IMR-90 (cell line): ENCODE data around the gene TBCC. TPM values are rescaled to one million over a fixed set of nuclear protein-coding genes. Genes with fewer than 3 reads are reported as not detected.

Experiments used
- ATAC-seq: fragments of 200-7000 bp; cut with Tn5 transposase; 2 replicates; pipeline ENCODE4 v1.9.1; 2020; ENCODE audit warnings: low read depth, mild to moderate bottlenecking, moderate library complexity
- BruUV-seq: library from RNA; stranded (reverse); fragments of 400-500 nt; replicated peaks from 2 replicates; lab custom pipeline; 2021; lab: Mats Ljungman, UMichigan
- CTCF ChIA-PET: fragments of 300-600 bp; formaldehyde crosslinking; extraction: SDS; loops from one replicate; lab custom pipeline; 2021; ENCODE audit warnings: antibody characterized with exemption; lab: Yijun Ruan, JAX
- POLR2A ChIA-PET: fragments of 300-600 bp; sonication (Branson Sonifier 250); formaldehyde crosslinking; loops from one replicate; lab custom pipeline; 2022; ENCODE audit warnings: antibody characterized with exemption; ENCODE audit not compliant: unreplicated experiment; lab: Charles Lee
- DNase-seq: peaks from one replicate; pipeline ENCODE4 v3.0.0; 2013
- H2AFZ ChIP-seq: replicated peaks from 2 replicates; pipeline ENCODE3; 2013; ENCODE audit warnings: low read length, mild to moderate bottlenecking; ENCODE audit not compliant: poor library complexity
- H2AK5ac ChIP-seq: 2 replicates; pipeline ENCODE4 v1.6.1; 2013; ENCODE audit warnings: low read depth, low read length, inconsistent platforms
- H2AK9ac ChIP-seq: replicated peaks from 2 replicates; pipeline ENCODE3; 2013; ENCODE audit warnings: mild to moderate bottlenecking, low read depth, low read length, moderate library complexity; ENCODE audit not compliant: poor library complexity
- H2BK120ac ChIP-seq: 2 replicates; pipeline ENCODE4 v1.6.1; 2013; ENCODE audit warnings: low read depth, low read length, inconsistent platforms
- H2BK15ac ChIP-seq: 3 replicates; pipeline ENCODE4 v1.6.1; 2013; ENCODE audit warnings: low read depth, low read length, inconsistent platforms
- H2BK20ac ChIP-seq: 2 replicates; pipeline ENCODE4 v1.6.1; 2013; ENCODE audit warnings: low read depth, mild to moderate bottlenecking, inconsistent platforms, low read length, moderate library complexity
- H2BK5ac ChIP-seq: 2 replicates; pipeline ENCODE4 v1.6.1; 2013; ENCODE audit warnings: mild to moderate bottlenecking, low read depth, low read length, inconsistent platforms; ENCODE audit not compliant: poor library complexity, severe bottlenecking
- H3K14ac ChIP-seq: replicated peaks from 2 replicates; pipeline ENCODE4 v1.6.1; 2013; ENCODE audit warnings: low read depth, low read length, inconsistent platforms
- H3K18ac ChIP-seq: 2 replicates; pipeline ENCODE4 v1.6.1; 2013; ENCODE audit warnings: low read depth, low read length, control low read depth
- H3K23ac ChIP-seq: 2 replicates; pipeline ENCODE4 v1.6.1; 2013; ENCODE audit warnings: low read depth, low read length, inconsistent platforms
- H3K27ac ChIP-seq: 2 replicates; pipeline ENCODE4 v1.5.1; 2013; ENCODE audit warnings: mild to moderate bottlenecking, control low read depth, low read length; ENCODE audit not compliant: insufficient read depth
- H3K27me3 ChIP-seq: 2 replicates; pipeline ENCODE4 v1.6.1; 2013; ENCODE audit warnings: low read length; ENCODE audit not compliant: control insufficient read depth, insufficient read depth
- H3K36me3 ChIP-seq: 2 replicates; pipeline ENCODE4 v1.6.1; 2013; ENCODE audit warnings: low read length, mixed read lengths; ENCODE audit not compliant: control insufficient read depth, insufficient read depth
- H3K4ac ChIP-seq: 2 replicates; pipeline ENCODE4 v1.6.1; 2013; ENCODE audit warnings: low read depth, low read length, inconsistent platforms
- H3K4me1 ChIP-seq: 2 replicates; pipeline ENCODE4 v1.6.1; 2013; ENCODE audit warnings: low read length, mixed read lengths; ENCODE audit not compliant: control insufficient read depth, insufficient read depth
- H3K4me2 ChIP-seq: 2 replicates; pipeline ENCODE4 v1.6.1; 2013; ENCODE audit warnings: low read depth, mild to moderate bottlenecking, control low read depth, low read length, moderate library complexity
- H3K4me3 ChIP-seq: 2 replicates; pipeline ENCODE4 v1.5.1; 2013; ENCODE audit warnings: low read depth, mild to moderate bottlenecking, control low read depth, low read length, moderate library complexity; ENCODE audit not compliant: insufficient read depth
- H3K56ac ChIP-seq: 2 replicates; pipeline ENCODE4 v1.6.1; 2013; ENCODE audit warnings: low read length, inconsistent platforms; ENCODE audit not compliant: insufficient read depth; ENCODE audit errors: extremely low read depth
- H3K79me1 ChIP-seq, 2 experiments: 2 replicates each; pipeline ENCODE4 v1.6.1; 2013; ENCODE audit warnings: low read length in 2 of 2, inconsistent platforms in 1 of 2, low read depth in 1 of 2
- H3K9ac ChIP-seq: 2 replicates; pipeline ENCODE4 v1.6.1; 2013; ENCODE audit warnings: low read depth, low read length, control low read depth
- H3K9me1 ChIP-seq: 2 replicates; pipeline ENCODE4 v1.6.1; 2013; ENCODE audit warnings: low read length, inconsistent platforms; ENCODE audit not compliant: insufficient read depth
- H3K9me3 ChIP-seq: 2 replicates; pipeline ENCODE4 v1.6.1; 2013; ENCODE audit warnings: low read length; ENCODE audit not compliant: control insufficient read depth, insufficient read depth
- H4K20me1 ChIP-seq: 2 replicates; pipeline ENCODE4 v1.6.1; 2013; ENCODE audit warnings: low read length, inconsistent platforms; ENCODE audit not compliant: insufficient read depth
- H4K5ac ChIP-seq: 2 replicates; pipeline ENCODE4 v1.6.1; 2013; ENCODE audit warnings: mild to moderate bottlenecking, low read depth, low read length, control low read depth
- H4K8ac ChIP-seq, 2 experiments: 2 replicates each; pipeline ENCODE4 v1.6.1; 2013; ENCODE audit warnings: low read depth in 2 of 2, low read length in 2 of 2, control low read depth in 1 of 2, inconsistent platforms in 1 of 2
- H4K91ac ChIP-seq: 2 replicates; pipeline ENCODE4 v1.6.1; 2013; ENCODE audit warnings: low read depth, low read length, inconsistent platforms; ENCODE audit not compliant: insufficient read depth
- CEBPB ChIP-seq: IDR thresholded peaks from 2 replicates; pipeline ENCODE4 v1.6.1; 2012; ENCODE audit warnings: low read depth, low read length, improper control_type of control experiment
- RAD21 ChIP-seq: IDR thresholded peaks from 2 replicates; pipeline ENCODE4 v1.6.1; 2012; ENCODE audit warnings: low read length, improper control_type of control experiment
- WGBS, 2 experiments: methylation state at CpG; one replicate each; pipeline versions ENCODE4 v1.1.5 to v1.1.7; 2013; ENCODE audit warnings: missing lambda C conversion rate in 2 of 2; ENCODE audit not compliant: insufficient read length in 1 of 2; ENCODE audit errors: extremely low coverage in 2 of 2; 5-methylcytosine and 5-hydroxymethylcytosine counted together
- dilution Hi-C: fragments of 300-500 bp; cut with HindIII; formaldehyde crosslinking; loops from one replicate; pipeline ENCODE4 v1.14.3; 2018; ENCODE audit warnings: low sequenced_read_pairs; ENCODE audit not compliant: unreplicated experiment
- in situ Hi-C: fragments of 300-500 bp; cut with MboI; formaldehyde crosslinking; loops from 3 replicates; pipeline ENCODE4 v1.14.3; 2019; ENCODE audit warnings: low sequenced_read_pairs, inconsistent platforms, mixed read lengths
- intact Hi-C: fragments of 100-400 bp; cut with micrococcal nuclease; formaldehyde crosslinking; loops from 2 replicates; pipeline ENCODE4 v1.10.0; 2022
- polyA plus RNA-seq, 3 experiments: library from polyadenylated mRNA; depleted of rRNA; stranded (reverse); fragments of >200 nt; gene quantifications; 2 replicates each; pipeline ENCODE4 v1.2.3, GENCODE V29; 2012; ENCODE audit warnings: low replicate concordance in 1 of 3
- total RNA-seq: library from RNA; depleted of rRNA; stranded (reverse); fragments of >200 nt; gene quantifications from 2 replicates; pipeline ENCODE4 v1.2.3, GENCODE V29; 2012

TBCC gene
- total and polyA plus RNA-seq, 2 of the 4 experiments (the other 2 are of a cell fraction), result 23.0 to 32.6 TPM

DNA sequence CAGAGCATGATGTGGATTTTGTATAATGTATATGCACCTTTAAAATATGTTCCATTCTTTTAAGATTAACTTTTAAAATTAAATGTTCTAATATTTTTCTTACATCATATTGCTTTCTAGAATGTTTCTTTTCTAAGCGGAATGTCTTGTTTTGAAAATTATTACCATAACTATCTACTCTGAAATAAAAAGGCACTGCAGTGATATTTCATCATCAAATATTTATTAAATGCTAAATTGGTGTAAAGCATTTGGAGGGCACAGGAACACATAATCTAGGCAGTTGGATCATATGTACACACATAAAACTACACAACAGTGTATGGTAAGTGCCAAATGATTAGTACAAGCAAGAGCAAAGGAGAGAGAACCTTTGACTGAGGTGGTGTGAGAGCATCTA lies 49.7 kb upstream of the TBCC start:
- no peak overlapping the region for H3K18ac ChIP-seq
- H4K8ac ChIP-seq, result no peak overlapping the region
- no CpG with 5 or more reads among the region's 1 CpG for WGBS, 2 experiments
- intact Hi-C loops, result no loop called here
- H4K20me1 ChIP-seq, result peaks cover 4% of the 10 kb centered on the region; the same call in 1 of the 2 replicates
- H2AFZ ChIP-seq, result no peak overlapping the region
- no peak overlapping the region for H2BK120ac ChIP-seq
- no peak overlapping the region for H2AK9ac ChIP-seq
- peaks cover 4% of the 10 kb centered on the region for H3K9me1 ChIP-seq
- no peak for ATAC-seq
- peaks cover 8% of the 10 kb centered on the region for H3K4me1 ChIP-seq
- BruUV-seq, result no TSS peak
- no peak overlapping the region for H3K27ac ChIP-seq
- H3K9ac ChIP-seq, result no peak overlapping the region
- H4K91ac ChIP-seq, result no peak overlapping the region
- H3K36me3 ChIP-seq, result no peaks in the 10 kb centered on the region
- H2BK20ac ChIP-seq, result no peak overlapping the region
- dilution Hi-C loops, result no loop called here
- ChIA-PET POLR2A (no interaction called here), CTCF (no interaction called here)
- no peaks in the 10 kb centered on the region for H3K9me3 ChIP-seq
- no peak overlapping the region for H3K56ac ChIP-seq
- H3K4ac ChIP-seq, result peak overlapping the region; percentile 22; the same call in 1 of the 2 replicates
- DNase-seq, result no peak
- H3K79me1 ChIP-seq, result peaks cover 26 to 48% of the 10 kb centered on the region in 2 experiments
- no peak overlapping the region for H4K5ac ChIP-seq
- H3K23ac ChIP-seq, result peak overlapping the region; percentile 3; the same call in 1 of the 2 replicates
- TF ChIP-seq CEBPB (peak; percentile 13; the same call in 1 of the 2 replicates), RAD21 (no peak)
- no peaks in the 10 kb centered on the region for H3K27me3 ChIP-seq
- H3K4me2 ChIP-seq, result no peak overlapping the region
- no peak overlapping the region for H3K4me3 ChIP-seq
- no peak overlapping the region for H3K14ac ChIP-seq
- H2AK5ac ChIP-seq, result no peak overlapping the region
- in situ Hi-C loops, result no loop called here
- no peak overlapping the region for H2BK15ac ChIP-seq
- no peak overlapping the region for H2BK5ac ChIP-seq
